Measurements from ENCODE around the gene EBF3.

DNA sequence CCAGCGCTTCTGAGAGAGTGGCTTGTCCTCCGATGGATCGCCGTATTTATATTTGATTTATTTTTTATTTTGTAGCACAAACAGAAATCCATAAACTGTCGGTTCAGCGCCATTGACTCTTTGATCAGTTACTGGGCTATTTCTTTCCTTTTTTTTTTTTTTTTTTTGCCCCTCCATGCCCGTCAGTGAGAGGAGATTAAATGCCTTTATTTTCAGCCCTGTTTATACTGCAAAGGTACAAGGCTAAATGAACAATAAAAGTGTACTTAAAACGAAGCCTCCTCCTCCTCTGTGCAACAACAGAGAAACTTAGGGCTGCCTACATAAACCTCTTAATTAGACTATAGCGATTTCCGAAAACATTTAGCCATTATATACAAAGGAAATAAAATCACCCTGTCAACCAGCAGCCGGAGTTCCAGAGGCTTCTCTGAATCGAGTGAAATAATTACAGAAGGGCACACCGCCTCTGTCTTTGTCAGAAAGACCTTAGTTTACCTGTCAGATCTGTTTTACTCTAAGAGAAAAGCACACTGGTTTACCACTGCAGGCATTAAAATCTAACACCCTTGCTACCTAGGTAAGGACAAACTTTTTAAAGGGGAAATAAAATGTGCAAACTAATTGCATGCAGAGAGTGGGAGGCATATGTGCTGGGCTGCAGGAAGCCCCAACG, 3.5 kb downstream of the EBF3 start:
- TF ChIP-seq, protein P1, sequence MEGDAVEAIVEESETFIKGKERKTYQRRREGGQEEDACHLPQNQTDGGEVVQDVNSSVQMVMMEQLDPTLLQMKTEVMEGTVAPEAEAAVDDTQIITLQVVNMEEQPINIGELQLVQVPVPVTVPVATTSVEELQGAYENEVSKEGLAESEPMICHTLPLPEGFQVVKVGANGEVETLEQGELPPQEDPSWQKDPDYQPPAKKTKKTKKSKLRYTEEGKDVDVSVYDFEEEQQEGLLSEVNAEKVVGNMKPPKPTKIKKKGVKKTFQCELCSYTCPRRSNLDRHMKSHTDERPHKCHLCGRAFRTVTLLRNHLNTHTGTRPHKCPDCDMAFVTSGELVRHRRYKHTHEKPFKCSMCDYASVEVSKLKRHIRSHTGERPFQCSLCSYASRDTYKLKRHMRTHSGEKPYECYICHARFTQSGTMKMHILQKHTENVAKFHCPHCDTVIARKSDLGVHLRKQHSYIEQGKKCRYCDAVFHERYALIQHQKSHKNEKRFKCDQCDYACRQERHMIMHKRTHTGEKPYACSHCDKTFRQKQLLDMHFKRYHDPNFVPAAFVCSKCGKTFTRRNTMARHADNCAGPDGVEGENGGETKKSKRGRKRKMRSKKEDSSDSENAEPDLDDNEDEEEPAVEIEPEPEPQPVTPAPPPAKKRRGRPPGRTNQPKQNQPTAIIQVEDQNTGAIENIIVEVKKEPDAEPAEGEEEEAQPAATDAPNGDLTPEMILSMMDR (IDR thresholded peaks at IDR 0.05 in 4 of 5, conservative IDR thresholded peaks at IDR 0.05 in 1 of 5), result no peak
- TF ChIP-seq POLR2A (IDR thresholded peaks at IDR 0.05), result no peak

All from gastrocnemius medialis (tissue), 4 donors.